HFFc6 (cell line): ENCODE measurements around the gene CRYBA2. TPM values are rescaled to one million over a fixed set of nuclear protein-coding genes. Genes with fewer than 3 reads are reported as not detected.

Experiments
- DNase-seq: peaks from one replicate; pipeline ENCODE4 v3.0.0-alpha.2; 2018
- H3K27ac Mint-ChIP-seq: 2 replicates; pipeline ENCODE4 v1.8.0; 2020; ENCODE audit warnings: mild to moderate bottlenecking, mixed read lengths
- H3K27me3 Mint-ChIP-seq: 2 replicates; pipeline ENCODE4 v1.8.0; 2021; ENCODE audit warnings: mild to moderate bottlenecking, moderate library complexity, mixed read lengths; ENCODE audit not compliant: insufficient read depth
- H3K36me3 Mint-ChIP-seq: 2 replicates; pipeline ENCODE4 v1.8.0; 2021; ENCODE audit warnings: low read depth, mixed read lengths
- H3K4me1 Mint-ChIP-seq: 2 replicates; pipeline ENCODE4 v1.8.0; 2020; ENCODE audit warnings: low read depth, mixed read lengths
- H3K4me3 Mint-ChIP-seq: 2 replicates; pipeline ENCODE4 v1.8.0; 2020; ENCODE audit warnings: mild to moderate bottlenecking, moderate library complexity, mixed read lengths
- H3K9me3 Mint-ChIP-seq: 2 replicates; pipeline ENCODE4 v1.8.0; 2020; ENCODE audit warnings: mild to moderate bottlenecking, mixed read lengths
- total RNA-seq, 6 experiments: library from RNA; stranded (reverse); fragmentation: NEBNext Ultra II Directional; extraction: Animal tissue kit (Norgen Biotek cat#: 25700); gene quantifications; 2 replicates in 1 of 6; 3 replicates in 5 of 6; pipeline ENCODE4 v1.2.3, GENCODE V29; 2021
- TF ChIP-seq, protein P1 (sequence below): fragments of 200-600 bp; sonication (generic); IDR thresholded peaks from 2 replicates; pipeline ENCODE4 v1.5.0; 2021; ENCODE audit warnings: antibody characterized with exemption, mild to moderate bottlenecking

Gene CRYBA2
- total RNA-seq, 6 experiments from 2014 or later: not detected

DNA sequence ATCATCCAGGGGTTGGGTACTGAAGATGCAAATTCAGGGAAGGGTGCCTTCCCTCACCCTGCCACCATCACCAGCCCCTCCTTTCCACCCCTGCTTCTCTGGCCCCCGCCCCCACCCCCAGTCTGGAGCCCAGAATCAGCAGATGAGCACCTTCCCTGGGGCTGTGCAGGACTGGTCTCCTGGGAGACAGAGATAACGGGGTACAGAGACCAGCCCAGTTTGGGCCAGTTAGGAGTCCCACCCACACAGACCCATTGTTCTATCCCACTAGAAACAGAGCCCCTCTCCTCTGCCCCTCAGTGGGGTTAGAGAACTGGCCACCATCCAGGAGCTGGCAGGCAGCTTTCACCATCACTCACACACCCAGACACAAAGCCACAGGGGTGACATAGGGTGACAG, 4.5 kb upstream of the CRYBA2 start:
- Mint-ChIP-seq H3K4me1 (peaks cover 8% of the 10 kb centered on the region; the same call in 1 of the 2 replicates), H3K27ac (no peak overlapping the region), H3K9me3 (no peaks in the 10 kb centered on the region), H3K4me3 (no peak overlapping the region), H3K27me3 (peaks cover 54% of the 10 kb centered on the region), H3K36me3 (no peaks in the 10 kb centered on the region)
- TF ChIP-seq, protein P1, sequence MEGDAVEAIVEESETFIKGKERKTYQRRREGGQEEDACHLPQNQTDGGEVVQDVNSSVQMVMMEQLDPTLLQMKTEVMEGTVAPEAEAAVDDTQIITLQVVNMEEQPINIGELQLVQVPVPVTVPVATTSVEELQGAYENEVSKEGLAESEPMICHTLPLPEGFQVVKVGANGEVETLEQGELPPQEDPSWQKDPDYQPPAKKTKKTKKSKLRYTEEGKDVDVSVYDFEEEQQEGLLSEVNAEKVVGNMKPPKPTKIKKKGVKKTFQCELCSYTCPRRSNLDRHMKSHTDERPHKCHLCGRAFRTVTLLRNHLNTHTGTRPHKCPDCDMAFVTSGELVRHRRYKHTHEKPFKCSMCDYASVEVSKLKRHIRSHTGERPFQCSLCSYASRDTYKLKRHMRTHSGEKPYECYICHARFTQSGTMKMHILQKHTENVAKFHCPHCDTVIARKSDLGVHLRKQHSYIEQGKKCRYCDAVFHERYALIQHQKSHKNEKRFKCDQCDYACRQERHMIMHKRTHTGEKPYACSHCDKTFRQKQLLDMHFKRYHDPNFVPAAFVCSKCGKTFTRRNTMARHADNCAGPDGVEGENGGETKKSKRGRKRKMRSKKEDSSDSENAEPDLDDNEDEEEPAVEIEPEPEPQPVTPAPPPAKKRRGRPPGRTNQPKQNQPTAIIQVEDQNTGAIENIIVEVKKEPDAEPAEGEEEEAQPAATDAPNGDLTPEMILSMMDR: no peak
- DNase-seq: no peak

GRCh38 chr2:218996937-218997336, 3.7 kb upstream of the CRYBA2 start:
- no peak overlapping the region for H3K27ac Mint-ChIP-seq
- DNase-seq: no peak
- H3K36me3 Mint-ChIP-seq: no peaks in the 10 kb centered on the region
- H3K9me3 Mint-ChIP-seq: no peaks in the 10 kb centered on the region
- TF ChIP-seq, protein P1: no peak
- H3K4me3 Mint-ChIP-seq: no peak overlapping the region
- H3K4me1 Mint-ChIP-seq: peaks cover 8% of the 10 kb centered on the region; the same call in 1 of the 2 replicates
- peaks cover 54% of the 10 kb centered on the region for H3K27me3 Mint-ChIP-seq

- peaks cover 8% of the 10 kb centered on the region; the same call in 1 of the 2 replicates for H3K4me1 Mint-ChIP-seq
- TF ChIP-seq, protein P1: peak; percentile 97
- H3K4me3 Mint-ChIP-seq: peak overlapping the region; percentile 77
- DNase-seq: peak; percentile 72
- peaks cover 62% of the 10 kb centered on the region for H3K27me3 Mint-ChIP-seq
- no peaks in the 10 kb centered on the region; the same call in 1 of the 2 replicates for H3K36me3 Mint-ChIP-seq
- H3K9me3 Mint-ChIP-seq: no peaks in the 10 kb centered on the region
- H3K27ac Mint-ChIP-seq: no peak overlapping the region; the same call in 1 of the 2 replicates
These were observed 2.9 kb upstream of the CRYBA2 start for GRCh38 chr2:218995972-218996711.

DNA sequence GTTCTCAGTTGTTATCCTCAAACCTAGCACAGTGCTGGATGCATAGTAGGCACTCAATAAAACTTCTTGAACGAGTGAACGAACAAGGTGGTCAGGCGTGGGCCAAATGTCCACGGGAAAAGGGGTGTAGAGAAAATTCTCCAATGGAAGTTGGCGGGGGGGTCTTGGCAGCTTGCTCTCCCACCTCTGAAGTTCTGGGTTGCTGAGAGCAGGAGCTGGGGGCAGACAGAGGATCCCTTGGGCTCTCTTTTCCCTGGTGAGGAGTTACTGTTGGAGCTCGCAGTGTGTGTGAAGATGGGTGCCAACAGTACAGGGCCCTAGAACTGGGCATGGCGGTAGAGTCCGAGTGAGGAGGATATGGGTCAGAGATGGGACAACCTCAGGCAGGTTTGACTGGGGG, 2.3 kb upstream of the CRYBA2 start:
- Mint-ChIP-seq H3K27ac (no peak overlapping the region), H3K4me1 (peaks cover 8% of the 10 kb centered on the region; the same call in 1 of the 2 replicates), H3K9me3 (no peaks in the 10 kb centered on the region), H3K27me3 (peaks cover 62% of the 10 kb centered on the region), H3K4me3 (no peak overlapping the region), H3K36me3 (no peaks in the 10 kb centered on the region; the same call in 1 of the 2 replicates)
- TF ChIP-seq, protein P1: no peak
- DNase-seq: no peak

GRCh38 chr2:218992703-218993344, 398 bp downstream of the CRYBA2 start:
- no peak for DNase-seq
- H3K4me3 Mint-ChIP-seq: no peak overlapping the region
- TF ChIP-seq, protein P1: no peak

More at GRCh38 chr2:218992703-218993344, 398 bp downstream of the CRYBA2 start:
- H3K4me1 Mint-ChIP-seq: peaks cover 8% of the 10 kb centered on the region; the same call in 1 of the 2 replicates
- H3K27me3 Mint-ChIP-seq: peaks cover 62% of the 10 kb centered on the region
- H3K9me3 Mint-ChIP-seq: no peaks in the 10 kb centered on the region
- H3K36me3 Mint-ChIP-seq: no peaks in the 10 kb centered on the region; the same call in 1 of the 2 replicates
- H3K27ac Mint-ChIP-seq: no peak overlapping the region
